GM04504 (cell line): ENCODE measurements around the gene TICRR.

ENCODE experiments used
- DNase-seq: peaks from one replicate; pipeline ENCODE4 v3.0.0-alpha.2; 2012; ENCODE audit warnings: low read depth

TICRR gene

DNA sequence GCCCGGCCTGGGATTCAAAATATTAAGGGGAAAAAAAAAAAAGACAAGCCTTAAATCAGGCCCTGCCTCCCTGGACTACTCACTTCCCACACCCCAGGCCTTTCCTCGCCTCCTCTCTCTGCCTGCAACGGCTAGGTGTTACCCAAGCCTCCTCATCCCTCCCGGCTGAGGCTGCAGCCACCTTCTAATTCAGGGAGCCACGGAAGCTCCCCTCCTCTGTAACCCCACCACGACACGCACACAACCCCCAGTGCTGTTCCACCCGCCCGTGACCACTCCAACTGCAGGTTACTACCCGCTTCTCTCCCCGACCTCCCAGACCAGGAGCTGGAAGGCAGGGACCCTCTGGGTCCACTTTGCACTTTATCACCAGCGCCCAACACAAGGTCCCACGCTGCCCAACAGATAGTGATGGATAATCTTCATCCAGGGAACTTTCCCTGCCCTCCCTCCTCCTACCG lies 79.1 kb downstream of the TICRR start:
- DNase-seq: no peak

DNA sequence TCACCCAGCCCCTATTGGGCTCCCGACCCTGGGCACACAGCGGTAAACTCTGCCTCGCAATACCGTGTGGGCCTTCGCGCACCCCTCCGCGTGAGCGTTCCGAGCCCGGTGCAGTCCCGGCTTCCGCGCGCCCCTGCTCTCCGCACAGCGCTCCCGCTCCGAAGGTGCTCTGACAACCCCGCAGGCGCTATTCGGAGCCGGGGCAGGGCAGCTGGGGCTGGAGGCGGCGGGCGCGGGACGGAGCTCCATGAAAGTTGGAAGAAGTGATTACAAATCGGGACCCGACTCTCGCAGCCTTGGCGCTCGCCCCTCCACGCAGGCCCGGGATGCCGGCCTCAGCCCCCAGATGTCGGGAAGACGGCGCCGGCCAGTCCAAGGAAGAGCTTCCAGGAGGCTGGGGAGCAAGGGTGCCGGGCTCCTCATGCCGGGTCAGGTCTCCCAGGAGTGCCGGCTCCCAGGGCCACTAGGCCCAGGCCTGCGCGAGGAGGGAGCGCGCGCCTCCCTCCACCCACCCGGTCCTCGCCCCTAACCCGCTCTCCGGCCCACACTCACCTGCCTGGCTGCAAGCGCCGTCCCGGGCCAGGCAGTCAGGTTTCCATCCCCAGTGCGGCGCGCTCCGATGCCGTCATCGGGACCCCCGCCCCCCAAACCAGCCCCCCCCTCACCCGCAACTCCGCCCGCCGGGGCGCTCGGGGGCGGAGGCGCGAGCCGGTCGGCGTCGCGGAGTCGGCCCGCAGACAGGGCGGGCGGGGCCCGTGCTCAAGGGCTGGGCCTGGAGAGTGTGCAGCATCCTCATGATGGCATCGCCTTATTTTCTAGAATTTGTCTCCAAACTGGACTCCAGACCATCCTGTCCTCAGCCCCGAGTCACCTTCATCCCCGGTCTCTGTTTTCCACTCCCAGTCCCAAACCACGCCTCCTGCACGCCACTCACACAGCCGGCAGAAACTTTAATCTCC lies 79.9 kb downstream of the TICRR start, which contains the start of gene KIF7:
TSS of gene KIF7 (minus strand) at position 621 of the 959 bp plus-strand sequence. CDS start 2,537 bp downstream, outside the sequence.
- DNase-seq: no peak

DNA sequence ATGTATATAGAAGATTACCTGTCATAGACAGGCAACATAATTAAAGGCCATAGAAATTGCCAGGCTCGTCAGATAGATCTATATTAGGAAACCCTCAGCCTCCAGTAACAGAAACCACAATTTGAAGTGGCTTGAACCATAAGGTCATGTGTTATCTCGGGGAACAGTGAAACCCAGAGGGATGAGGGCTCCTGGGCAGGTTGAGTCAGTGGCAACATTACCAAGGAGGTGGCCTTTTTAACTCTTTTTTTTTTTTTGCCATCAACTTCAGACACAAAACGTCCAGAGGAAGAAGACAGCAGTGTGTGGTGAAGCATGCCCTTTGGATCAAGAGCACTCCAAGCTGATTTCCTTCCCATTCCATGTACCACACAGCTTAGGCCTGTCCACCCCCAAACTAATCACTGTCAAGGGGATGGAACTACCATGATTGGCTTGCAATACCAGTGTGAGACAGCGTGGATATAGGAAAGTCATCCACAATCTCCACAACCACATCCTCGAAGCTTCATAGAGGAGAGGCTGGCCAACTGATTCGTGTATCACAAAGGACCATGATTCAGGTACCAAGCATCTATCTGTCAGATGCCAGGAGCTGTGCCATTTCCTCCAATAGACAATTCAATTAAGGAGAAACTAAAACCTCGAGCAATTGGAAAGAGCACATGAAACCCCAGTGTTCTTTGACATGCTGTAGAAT lies 81.0 kb downstream of the TICRR start:
- no peak for DNase-seq

DNA sequence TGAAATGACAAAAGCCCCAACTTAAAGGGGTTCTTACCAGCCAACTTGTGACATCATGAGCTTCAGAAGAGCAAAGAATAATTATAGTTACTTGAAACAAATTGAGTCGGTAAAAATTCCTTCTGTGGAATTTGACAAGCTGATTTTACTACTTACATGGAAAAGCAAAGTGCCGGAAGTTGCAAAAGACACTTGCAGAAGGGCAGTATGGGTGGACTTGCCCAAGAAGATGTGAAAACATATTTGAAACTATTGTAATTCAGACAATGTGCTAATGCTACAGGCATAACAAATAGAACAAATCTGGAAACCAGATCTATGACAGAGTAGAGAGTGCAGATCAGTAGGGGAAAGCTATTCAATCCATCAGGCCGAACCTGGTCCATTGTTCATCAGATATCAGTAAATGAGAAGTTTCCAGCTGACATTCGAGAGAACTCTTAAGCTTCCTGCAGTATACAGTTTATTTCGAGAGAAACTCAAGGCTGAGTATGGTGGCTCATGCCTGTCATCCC lies 82.5 kb downstream of the TICRR start:
- no peak for DNase-seq

DNA sequence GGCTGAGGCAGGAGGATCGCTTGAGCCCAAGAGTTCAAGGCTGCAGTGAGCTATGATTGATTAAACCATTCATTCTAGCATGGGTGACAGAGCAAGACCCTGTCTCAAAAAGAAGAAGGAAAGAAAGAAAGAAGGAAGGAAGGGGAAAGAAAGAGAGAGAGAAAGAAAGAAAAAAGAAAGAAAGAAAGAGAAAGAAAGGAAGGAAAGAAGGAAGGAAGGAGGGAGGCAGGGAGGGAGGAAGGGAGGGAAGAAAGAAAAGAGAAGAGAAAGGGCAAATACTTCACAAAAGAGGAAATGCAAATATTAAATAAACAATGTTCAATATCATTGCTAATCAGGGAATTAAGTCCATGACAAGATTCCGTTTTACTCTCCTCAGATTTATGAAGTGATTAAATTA lies 84.0 kb downstream of the TICRR start:
- no peak for DNase-seq

DNA sequence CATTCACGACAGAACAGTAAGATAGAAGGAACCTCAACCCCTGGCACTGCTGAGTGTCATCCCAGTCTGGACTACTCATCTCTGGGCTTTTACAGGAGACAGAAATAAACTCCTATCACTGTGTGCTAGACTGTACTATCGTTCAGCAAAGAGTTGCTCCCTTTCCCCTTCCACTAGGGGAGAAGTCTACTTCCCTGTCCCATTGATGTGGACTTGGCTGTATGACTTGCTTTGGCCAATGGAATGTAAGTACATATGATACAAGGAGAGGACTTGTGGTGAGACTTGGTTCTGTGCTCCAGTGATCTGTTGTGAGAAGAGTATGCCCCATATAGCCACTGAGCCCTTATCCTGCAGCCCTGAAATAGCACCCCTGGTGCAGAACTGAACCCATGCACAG lies 85.3 kb downstream of the TICRR start:
- no peak for DNase-seq

DNA sequence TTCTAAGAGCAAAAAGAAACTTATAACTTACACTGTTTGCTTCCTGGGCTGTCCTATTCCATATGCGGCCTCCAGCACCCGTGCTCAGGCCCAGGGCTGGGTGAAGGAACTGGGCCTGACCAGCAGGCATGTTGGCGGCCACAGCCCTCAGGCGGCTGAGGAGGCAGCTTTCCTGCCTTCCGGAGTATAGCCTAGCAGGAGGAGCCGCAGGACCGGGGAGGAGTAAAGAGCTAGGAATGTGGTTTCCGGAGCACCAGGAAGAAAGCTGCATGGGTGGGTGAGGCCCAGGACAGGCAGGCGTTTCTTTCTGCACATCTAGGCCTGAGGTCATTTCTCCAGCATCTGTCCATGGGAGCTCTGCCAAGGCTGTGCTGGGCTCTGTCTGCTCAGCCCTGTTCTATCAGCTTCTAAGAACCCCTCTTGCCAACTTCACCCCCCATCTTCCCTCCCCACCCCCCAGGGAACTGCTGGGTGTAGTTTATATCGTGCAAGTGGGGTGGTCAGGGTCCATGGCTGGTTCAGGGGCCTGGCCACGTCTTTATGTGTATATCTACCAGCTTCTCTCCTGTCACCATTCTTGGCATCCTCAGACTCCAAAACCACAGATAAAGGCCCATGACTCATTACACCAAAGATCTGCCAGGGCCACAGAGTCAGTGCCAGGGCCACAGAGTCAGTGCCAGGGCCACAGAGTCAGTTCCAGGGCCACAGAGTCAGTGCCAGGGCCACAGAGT lies 87.8 kb downstream of the TICRR start:
- DNase-seq: peak; percentile 94

DNA sequence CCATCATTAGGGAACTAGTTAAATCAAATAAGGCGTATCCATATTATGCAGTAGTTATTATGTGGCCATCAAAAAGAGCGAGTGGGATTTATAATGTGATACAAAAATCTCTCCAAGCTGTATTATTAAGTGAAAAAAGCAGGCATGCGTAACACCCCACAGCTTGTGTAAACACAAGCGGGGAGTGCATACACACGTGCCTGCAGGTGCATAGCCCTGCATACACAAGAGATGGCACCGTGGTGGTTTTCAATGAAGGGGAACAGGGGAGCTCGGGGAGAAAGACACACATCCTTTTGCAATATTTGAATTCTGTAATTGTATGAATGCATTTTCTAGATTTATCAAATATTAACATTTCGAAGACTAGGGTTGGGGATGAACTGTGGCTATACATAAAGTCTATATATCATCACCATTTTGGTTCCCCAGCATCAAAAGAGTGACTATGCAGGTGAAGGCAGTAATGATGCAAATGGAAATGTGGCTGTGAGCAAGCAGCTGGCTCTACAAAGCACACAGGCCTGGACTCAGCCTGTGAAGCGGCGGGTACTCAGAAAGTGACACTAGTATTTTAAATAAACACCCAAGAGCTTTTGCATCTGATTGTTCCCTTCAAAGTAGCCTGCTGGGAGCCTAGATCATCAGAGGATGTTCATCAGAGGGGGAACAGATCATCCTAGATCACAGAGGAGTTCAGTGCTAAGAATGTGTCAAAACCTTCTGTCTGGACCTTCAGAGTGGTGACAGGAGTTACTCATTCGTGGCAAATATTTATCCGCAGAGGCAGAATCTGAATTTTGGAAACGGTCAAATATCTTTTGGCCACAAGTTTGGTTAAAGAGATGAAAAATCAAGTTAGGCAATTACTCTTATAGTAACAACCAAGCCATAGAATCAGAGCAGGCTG lies 89.4 kb downstream of the TICRR start:
- no peak for DNase-seq

DNA sequence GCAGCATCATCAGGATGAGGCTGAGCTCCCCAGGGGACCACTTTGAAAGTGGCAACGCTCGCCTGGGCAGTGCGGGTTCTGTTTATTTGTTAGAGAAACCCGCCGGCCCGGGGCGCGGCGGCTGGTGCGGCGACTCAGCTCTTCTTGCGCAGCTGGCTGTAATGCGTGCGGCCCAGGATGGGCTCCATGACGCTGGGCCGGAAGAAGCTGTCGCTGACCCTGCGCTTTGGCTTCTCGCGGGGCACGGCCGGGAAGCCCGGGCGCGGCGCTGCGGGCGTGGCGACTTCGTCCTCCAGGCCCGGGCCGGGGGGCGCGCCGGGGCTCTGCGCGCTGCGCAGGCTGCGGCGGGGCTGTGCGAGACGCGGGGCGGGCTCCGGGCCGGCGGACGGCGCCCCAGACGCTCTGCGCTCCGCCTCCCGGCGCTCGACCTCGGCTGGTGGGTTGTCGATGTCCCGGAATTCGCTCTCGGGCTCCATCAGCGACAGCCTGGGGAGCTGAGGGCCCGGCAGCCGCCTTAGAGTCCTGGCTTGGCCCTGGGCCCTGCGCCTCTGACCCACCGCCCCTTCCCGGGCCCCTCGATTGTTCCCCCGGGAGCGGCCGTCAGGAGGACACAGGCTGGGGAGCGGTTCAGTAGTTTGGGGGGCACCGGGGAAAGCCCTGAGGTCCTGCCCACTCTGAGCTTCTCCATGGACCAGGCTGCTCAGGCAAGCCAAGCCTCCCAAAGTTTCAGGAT lies 90.3 kb downstream of the TICRR start:
- DNase-seq: no peak

DNA sequence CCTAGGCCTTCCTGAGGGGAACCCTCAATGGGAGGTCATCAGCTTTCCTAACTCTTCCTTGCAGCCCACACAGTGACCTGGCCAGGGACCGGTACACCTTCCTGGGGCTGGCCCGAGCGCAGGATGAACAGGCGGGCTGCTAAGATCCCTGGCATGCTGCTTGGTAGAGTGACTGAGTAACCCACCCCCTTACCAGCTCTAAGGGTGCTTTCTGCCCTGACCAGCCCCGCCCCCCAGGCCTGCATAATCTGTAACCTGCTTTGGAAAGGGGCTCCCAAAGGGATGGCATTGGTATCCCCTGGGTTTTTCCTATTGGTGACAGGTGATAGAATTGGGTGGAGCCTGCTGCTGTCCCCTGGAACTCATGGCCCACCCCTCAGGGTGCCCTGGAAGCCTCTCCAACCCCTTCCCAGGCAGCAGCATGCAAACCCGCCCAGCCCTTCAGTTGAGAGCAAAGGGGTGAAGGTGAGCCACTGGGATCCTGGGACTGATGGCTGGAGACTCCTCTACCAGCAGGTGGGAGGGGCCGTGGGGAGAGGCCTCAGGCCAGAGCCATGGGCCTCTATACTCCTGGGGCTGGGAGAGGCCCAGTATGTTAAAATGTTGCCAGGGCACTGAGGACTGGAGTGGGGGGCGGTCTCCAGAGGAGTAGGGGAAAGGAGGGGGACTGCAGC lies 91.1 kb downstream of the TICRR start:
- no peak for DNase-seq

DNA sequence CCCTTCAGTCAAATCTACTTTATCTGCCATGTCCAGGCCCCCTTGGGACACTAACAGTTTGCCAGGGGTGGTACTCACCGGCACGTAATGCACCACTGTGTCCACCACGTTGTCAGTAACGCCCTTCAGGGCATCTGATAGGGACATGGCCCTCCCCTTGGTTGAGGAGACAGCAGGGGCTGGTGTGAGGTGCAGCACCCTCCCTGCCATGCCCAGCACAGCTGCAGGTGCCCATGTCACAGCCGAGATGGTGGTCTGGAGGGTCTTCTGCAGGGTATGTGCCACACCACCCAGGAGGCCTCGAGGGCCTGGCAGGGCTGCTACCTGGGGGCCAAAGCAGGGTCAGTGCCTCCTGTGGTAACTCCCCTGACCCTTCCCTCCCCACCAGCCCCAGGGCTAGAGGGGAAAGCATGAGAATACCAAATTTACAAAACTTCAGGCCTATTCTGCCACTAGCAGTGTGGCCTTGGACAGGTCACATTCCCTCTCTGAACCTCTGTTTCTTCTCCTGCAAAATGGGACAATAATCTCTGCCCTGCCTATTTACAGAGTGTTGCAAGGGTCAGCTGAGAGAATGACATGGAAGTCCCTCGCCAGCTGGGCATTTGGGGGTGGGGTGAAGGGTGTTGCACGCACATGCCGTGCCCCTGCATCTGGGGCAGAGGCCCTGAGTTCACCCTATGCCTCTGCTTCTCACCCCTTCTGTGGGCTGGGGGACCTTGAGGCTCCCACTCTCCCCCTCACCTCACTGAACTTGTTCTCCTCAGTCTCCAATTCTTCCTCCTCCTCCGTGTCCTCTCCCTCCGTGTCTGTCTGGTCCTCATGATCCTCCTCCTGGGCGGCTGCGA lies 91.8 kb downstream of the TICRR start:
- DNase-seq: no peak

DNA sequence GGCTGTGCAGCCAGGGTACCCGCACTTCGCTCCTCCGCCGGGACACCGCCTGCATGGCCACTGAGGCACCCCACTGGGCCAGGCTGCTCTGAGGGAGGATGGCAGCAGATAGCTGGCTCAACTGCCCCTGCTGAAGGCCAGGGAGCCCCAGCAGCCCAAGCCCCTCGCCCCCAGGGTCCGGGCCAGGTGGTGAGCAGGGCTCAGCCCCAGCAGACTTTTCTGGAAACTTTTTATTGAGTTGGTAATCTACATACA lies 92.4 kb downstream of the TICRR start:
- no peak for DNase-seq

DNA sequence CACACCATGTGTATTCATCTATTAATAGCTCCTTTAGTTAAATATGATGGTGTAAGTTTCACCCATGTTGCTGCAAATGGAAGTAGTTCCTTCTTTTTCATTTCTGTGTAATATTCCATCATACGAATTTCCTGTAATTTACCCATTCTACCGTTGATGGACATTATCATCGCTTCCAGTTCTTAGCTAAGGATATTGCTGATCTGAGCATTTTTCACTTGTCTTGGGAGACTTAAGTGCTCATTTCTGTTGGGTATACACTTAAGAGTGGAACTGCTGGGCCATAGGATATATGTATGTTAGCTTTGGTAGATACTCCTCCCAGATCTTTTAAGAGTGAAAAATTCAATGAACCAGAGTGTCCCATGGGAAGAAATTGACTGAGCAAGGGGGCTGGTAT lies 92.9 kb downstream of the TICRR start:
- DNase-seq: no peak

DNA sequence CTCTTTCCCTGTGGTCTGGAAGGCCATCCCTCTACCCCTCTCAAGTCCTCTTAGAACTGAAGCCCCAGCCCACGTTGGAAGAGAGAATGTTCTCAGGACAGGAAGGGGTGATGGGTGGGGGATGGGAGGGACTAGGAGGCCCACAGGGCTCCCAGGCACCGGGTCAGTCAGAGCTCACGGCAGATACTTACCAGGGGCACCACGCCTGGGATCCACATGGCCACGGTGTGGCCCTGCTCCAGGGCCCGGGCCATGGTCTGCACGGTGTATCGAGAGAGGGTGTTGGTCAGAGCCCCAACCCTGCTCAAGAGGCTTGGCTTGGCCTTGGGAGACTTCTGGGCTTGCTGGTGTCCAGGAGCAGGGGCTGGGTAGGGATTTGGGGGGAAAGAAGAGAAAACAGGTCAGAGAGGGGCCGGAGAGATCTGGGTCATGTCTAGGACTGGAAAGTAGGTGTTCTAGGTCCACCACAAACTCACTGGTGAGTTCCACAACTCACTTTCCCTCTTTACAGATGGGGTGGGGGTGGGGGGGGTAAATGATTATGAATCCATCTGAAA lies 94.1 kb downstream of the TICRR start:
- DNase-seq: no peak

DNA sequence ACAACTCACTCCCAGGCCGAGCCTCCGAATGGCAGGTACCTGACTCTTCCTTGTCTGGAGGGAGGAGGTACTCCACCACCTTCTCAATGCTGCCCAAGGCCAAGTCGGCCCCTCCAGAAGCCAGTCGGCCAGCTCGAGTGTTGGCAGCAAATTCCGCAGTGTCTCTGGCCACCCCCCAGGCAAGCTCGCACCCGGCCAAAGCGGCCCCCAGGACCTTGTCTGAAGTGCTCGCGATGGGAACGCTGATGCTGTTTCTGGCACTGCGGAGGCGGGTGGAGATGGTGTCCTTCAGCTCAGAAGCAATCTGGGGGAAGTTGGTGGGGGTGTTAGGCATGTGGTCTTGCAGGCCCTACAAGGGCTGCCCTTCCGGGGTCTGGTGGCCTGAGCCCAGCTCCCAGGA lies 94.7 kb downstream of the TICRR start:
- no peak for DNase-seq

DNA sequence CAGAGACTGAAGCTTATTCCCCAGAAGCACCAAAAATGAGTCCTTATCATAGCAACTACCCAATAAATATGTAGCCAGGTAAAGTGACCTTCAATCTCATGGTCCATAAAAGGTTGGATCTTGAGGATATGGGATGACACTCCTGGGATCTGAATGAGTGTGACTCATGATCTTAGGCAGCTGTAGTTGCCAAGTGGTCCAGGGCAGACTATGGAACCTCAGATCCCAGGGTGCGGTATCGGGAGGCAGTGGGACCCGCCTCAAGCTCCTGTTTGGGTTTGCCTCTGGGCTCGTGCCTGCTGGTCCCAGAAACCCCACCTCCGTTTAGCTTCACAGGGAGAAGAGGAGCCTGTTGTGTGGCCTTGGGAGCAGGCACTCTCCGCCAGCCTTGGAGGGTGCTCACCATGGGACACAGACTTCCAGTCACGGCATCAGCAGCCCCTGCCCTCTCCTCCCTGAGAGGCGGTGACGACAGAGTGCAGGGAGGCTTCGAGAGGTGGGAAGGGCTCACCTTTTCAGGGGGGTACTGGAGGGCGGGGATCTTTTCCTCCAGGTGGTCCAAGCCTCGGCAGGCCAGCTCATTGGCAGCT lies 95.8 kb downstream of the TICRR start:
- DNase-seq: no peak

DNA sequence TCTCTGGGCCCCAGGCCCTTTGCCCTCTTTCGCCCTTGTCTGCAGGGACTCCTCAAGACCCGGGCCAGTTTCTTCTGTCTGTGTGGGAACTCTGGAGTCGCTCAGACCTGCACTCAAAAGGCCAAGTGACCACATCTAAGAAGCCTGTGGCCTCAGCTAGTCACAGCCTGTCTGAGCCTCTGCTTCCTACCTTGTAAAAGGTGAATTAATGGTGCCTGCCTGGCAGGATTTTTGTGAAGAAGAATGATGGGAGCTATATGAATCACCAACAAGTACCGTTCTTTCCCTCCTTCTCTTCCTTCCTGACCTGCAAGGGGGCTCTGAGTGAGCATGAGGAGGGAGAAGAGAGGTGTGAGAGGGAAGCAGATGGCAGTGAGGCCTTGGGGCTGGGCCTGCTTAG lies 96.4 kb downstream of the TICRR start:
- DNase-seq: no peak
